NAMALWA (cell line): ENCODE results near the gene TBC1D4.

Source experiments
- DNase-seq: peaks from one replicate; pipeline ENCODE4 v3.0.0-alpha.2; 2015; ENCODE audit warnings: low spot score

Gene TBC1D4, protein sequence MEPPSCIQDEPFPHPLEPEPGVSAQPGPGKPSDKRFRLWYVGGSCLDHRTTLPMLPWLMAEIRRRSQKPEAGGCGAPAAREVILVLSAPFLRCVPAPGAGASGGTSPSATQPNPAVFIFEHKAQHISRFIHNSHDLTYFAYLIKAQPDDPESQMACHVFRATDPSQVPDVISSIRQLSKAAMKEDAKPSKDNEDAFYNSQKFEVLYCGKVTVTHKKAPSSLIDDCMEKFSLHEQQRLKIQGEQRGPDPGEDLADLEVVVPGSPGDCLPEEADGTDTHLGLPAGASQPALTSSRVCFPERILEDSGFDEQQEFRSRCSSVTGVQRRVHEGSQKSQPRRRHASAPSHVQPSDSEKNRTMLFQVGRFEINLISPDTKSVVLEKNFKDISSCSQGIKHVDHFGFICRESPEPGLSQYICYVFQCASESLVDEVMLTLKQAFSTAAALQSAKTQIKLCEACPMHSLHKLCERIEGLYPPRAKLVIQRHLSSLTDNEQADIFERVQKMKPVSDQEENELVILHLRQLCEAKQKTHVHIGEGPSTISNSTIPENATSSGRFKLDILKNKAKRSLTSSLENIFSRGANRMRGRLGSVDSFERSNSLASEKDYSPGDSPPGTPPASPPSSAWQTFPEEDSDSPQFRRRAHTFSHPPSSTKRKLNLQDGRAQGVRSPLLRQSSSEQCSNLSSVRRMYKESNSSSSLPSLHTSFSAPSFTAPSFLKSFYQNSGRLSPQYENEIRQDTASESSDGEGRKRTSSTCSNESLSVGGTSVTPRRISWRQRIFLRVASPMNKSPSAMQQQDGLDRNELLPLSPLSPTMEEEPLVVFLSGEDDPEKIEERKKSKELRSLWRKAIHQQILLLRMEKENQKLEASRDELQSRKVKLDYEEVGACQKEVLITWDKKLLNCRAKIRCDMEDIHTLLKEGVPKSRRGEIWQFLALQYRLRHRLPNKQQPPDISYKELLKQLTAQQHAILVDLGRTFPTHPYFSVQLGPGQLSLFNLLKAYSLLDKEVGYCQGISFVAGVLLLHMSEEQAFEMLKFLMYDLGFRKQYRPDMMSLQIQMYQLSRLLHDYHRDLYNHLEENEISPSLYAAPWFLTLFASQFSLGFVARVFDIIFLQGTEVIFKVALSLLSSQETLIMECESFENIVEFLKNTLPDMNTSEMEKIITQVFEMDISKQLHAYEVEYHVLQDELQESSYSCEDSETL (N-terminal part only)

DNA sequence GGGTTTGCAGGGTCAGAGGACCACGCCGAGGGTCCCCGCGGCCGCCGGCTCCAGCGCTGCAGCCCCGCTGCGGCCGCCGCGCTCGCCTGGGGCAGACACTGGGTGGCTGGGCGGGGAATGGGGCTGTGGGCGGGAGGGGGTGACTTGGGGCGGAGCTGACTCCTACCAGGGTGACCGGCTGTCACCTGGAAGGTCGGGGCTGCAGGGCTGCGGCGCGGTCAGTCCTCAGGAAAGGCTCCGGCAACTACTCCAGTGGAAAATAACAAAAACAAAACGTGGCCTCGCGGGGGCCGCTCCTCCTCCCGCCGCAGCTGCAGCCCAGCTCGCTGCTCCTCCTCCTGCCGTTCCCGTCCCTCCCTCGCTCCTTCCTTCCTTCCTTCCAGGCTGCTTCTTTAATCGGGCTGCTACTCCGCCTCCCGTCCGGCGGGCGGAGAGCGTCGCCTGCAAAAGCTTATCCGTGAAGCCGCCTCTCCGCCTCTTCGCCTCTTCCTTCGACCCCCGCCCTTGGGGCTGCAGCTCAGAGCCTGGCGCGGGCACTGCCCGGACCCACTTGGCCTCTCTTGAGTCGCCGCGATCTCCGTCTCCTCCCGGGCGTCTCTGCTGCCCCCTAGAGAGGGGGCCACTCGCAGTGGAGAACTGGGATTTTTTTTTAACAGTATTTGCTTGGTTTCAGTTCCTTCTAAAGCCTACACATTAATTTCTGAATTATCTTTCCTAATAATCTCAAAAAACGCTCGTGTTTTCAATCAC, at the start of gene TBC1D4:
TBC1D4 (minus strand) TSS at position 100 of the 750 bp plus-strand sequence. CDS start 402 bp downstream, outside the sequence.
- peak; percentile 94 for DNase-seq

DNA sequence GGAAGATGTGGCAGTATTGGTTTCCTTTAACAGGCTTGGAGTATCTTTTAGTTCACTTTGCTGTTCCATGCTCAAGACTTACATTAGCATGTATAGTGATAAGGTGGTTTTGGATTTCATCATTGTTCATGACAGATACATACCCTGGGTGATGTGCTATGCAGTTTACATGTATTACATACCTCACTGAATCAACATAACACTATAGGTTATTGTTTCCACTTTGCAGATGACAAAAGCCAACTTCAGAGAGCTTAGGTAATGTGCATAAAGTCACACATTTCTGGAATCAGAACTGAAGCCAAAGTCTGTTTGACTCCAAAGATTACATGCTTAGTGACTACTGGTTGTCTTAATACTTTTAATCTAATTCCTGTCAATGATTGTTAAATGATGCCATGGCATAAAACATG, 48.6 kb upstream of the TBC1D4 start:
- DNase-seq: no peak

DNA sequence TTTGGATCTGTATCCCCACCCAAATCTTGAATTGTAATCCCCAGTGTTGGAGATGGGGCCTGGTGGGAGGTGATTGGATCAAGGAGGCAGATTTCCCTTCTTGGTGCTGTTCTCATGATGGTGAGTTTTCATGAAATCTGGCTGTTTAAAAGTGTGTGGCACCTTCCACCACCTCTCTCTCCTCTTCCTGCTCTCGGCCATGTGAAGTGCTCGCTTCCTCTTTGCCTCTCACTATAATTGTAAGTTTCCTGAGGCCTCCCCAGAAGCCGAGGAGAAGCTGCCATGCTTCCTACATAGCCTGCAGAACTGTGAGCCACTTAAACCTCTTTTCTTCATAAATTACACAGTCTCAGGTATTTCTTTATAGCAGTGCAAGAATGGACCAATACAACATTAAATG, 40.0 kb upstream of the TBC1D4 start:
- no peak for DNase-seq

DNA sequence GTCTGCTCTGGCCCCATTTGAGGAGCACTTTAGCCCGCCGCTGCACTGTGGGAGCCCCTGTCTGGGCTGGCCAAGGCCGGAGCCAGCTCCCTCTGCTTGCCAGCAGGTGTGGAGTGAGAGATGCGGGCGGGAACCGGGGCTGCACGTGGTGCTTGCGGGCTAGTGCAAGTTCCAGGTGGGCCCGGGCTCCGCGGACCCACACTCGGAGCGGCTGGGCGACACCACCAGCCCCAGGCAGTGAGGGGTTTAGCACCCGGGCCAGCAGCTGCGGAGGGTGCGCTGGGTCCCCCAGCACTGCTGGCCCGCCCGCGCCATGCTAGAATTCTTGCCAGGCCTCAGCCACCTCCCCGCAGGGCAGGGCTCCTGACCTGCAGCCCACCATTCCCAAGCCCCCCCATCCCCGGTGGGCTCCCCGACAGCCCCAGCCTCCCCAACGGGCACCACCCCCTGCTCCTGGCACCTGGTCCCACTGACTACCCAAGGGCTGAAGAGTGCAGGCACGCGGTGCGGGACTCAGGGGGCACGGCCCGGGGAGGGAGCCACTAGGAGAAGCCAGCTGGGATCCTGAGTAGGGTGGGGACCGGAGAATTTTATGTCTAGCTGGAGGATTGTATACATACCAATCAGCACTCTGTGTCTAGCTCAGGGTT, 36.6 kb upstream of the TBC1D4 start:
- DNase-seq: no peak

DNA sequence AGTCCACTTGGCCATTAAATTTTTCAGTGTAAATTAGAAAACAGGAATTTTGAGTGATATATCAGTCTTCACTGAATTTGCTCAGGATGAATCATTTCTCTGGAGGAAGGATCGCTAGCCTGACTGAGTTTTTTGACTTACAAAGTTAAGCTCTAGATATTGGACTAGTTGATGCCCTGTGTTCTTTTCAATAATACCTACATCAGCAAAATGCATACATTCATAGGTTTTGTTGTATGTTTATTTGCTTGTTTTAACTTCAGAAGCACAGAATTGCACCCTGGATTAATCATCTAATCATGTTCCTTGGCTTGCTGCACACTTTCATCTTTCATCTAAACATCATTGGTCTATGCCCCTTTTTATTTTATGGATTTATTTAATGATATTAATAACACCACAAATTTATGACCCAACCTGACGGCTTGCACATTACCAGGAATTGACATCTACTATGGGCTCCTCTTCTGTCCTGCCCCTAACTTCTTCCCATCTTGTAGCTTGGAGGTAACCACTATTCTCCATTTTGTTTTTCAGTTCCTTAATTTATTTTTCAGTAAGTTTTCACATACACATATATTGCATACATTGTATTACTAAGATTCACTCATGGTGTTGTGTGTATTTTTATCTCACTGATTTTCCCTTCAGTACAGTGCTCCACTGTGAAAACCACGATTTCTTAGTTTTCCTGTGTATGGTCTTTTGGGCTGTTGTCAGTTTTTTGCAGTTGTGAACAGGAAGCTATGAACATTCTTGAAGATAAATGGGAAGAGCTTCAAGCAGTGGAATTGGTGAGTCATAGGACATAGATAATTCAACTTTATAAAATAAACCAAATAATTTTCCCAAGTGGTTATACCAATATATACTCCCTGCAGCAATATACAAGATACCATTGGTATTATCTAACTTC, 32.4 kb upstream of the TBC1D4 start:
- no peak for DNase-seq

DNA sequence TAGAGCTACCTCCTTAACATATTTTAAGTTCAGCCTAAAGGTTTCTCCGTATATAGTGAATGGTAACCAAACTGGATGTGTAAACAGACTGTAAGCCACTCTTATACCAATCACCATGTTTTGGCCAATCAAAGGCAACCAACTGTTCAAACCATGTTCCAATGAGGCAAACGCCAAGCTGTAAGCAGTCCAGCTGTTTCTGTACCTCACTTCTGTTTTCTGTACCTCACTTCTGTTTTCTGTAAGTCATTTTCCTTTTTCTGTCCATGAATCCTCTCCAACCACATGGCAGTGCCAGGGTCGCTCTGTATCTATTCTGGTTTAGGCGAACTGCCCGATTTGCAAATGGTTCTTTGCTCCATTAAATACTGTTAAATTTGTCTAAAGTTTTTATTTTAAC, 31.3 kb upstream of the TBC1D4 start:
- DNase-seq: no peak

DNA sequence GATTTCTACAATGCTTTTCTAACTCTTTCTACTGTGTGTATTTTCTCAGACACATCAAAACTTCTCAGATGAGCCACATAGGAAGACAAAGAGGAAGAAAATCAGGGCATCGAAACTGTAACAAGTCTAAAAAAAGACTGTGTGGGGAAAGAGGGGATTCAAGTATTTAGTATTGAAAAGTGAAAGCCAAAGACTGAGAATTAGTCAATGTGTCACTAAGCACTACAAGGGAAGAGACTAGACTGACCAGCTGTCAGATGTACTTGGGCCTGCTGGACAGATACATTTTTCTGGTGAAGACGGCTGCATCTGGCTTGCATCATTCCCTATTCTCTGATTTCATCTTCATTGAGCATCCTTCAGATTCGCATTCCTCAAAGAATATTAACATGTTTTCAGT, 30.3 kb upstream of the TBC1D4 start:
- no peak for DNase-seq

DNA sequence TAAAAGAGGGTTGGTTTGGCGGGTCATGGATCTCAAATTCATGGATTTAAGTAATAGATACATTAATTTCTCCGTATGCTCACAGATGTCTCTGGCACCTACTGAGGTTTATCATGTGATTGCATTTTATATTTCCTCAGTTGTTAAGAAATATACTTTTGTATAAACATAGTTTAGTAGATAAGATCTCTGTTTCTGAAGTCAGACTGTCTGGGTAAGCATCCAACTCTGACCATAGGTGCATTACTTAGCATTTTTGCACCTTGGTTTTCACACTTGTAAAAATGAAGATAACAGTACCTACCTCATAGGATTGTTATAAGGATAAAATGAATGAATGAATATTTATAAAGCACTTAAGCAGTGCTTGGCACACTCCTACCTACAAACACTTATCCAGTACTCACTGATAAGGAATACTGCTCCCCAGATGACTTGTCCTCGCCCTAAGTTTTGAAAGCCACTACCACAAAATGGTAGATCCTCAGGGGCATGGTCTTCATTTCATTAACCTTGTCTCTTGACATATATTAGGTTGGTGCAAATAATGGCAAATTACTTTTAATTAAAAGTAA, 29.2 kb upstream of the TBC1D4 start:
- no peak for DNase-seq

DNA sequence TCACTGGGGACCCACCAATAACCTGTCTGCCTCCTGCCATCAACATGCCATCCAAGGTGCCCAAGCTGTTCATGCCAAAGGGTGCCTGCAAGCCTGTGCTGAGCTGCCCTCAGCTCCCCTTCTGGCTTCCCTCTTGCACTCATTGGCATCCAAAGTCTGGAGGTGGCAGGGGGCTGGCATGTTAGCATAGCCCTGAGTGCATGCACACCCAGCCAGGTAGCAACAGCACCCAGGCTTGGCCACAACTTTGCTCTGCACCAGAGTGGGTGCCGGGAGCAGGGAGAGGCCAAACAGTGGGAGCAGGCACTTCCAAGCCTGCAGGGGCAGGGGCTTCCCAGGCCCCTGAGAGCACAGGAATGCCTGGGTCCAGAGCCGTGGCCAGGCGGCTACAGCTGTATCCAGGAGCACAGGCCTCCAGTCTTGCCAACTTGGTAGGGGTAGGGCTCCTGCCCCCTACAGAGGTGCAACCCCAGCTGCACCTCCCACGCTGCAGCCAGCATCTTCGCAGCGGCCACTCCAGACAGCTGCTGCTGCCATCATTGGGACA, 26.1 kb upstream of the TBC1D4 start:
- DNase-seq: no peak

DNA sequence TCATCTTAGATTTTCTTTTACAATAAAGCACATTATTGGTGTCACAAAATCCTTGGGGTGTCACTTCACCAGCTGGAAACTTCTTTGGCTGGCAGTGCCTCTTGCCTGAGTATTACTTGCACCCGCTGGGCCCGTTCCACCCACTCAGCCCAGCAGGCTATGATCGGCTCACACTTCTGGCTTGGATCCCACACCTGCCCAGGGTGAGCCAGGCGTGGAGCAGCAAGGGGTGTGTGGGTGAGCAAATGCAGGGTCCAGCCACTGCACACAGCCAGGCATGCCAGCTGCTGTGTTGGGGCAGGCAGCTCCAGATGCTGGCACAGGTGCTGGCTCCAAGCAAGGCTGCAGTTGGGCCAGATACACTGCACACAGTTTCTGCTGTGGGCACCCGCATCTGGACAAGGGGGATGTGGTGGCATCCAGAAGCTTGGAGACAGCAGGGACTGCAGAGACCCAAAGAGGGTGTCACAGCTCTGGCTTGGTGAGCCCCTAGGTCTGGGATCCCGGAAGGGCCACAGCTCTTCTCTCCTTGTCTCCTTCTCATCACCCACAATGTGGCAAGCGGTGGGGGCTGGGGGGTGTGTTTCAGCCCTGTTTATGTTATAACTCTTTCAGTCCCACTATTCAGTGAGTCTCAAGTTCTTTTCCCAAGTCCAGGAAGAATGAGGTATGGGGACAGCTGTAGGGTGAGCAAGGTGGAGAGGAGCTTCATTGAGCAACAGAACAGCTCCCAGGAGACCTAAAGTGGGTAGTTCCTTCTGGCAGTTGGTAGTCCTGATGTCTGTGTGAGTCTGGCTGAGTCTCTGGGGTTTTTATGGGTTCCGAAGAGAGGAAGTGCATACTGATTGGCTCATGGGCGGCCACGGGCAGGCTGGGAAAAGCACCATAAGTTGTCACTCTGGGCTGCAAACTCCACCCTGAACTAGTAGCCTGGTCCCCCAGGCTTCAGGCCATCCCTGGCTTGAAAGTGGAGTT, 25.3 kb upstream of the TBC1D4 start:
- DNase-seq: no peak

DNA sequence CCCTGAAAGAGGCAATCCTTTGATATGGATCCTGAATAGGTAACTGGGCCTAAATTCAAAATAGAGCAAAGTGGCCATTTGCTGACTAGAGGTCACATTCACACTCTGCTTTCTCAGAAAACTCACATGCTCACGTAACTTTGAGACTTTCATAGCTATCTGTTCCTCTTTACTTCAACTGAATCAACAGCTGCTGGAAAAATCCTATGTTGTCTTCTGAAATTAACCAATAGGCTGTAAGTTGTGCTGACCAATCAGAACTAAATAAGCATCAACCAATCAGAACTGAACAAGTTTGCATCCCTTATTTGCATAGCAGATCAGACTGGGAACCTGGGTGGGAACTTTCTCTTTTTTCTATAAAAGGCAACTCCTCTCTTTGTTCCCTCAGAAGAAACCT, 24.0 kb upstream of the TBC1D4 start:
- peak; percentile 46 for DNase-seq

DNA sequence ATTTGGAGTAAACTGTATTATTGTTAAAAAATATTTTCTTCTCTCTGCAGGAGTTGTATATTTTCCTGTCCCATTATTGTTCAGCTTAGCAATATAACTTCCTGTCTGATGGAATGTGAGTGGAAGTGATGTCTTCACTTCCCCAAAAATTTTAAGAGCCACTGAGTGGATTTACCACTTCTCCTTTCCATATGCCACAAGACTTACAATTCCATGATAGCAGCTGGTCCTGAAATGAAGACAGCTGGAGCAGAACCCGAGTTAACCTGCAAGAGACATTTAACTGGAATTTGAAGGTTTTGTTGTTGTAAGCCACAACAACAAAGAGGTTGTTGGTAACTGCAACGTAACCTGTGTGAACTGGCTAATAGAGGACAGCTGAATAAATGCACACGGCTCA, 23.4 kb upstream of the TBC1D4 start:
- no peak for DNase-seq

DNA sequence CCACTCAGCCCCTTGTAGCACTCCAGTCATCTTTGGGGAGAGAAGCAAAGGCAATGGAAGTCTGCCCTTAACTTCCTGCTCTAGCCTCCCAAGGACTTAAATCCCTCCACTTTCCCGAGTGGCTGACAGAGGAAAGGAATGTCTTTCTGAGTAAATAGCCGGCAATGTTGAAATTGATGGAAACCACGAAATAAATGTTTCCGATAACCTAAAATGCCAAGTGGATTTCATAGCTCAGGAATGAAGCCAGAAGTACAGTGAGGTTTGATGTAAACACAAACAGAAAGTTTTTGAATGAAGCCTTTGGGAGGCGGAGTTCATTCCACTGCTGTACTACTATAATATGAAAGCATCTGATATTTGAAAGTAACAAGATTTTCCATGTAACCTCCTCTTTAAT, 14.0 kb upstream of the TBC1D4 start:
- DNase-seq: no peak

DNA sequence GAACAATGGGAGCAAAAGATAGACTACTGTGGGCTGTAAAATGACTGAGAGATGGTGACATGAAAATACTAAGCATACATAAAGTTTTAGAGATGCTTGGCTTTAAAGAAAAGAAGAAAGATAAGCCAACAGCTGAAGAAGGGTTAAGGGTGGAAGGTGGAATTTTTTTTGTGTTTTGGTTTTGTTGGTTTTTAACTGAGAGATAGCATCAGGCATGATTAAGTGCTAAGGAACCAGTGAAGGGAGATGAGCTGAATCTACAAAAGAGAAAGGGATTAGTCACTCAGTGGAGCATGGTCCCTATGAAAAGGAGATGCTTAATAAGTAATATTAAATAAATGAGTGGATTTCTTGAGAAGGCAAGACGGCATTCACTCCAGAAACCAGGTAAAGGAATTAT, 12.5 kb upstream of the TBC1D4 start:
- DNase-seq: no peak

DNA sequence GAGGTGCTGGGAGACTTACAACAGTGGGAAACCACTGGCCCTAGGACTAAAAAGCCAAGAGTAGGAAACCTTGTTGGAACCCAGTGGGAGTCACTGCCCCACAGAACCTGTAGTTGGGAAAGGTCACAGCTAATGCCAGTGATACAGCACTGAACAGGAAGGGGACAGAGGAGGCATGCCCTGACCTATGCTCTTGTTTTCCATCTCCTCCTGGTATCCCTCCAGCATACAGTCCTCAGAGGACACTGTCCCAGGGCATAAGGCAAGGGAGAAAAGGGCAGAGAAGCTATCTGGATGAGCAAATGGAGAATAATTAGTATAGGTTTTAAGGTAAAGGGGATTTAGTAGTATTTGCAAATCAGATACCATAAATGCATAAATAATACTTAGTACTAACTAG, 11.2 kb upstream of the TBC1D4 start:
- no peak for DNase-seq

DNA sequence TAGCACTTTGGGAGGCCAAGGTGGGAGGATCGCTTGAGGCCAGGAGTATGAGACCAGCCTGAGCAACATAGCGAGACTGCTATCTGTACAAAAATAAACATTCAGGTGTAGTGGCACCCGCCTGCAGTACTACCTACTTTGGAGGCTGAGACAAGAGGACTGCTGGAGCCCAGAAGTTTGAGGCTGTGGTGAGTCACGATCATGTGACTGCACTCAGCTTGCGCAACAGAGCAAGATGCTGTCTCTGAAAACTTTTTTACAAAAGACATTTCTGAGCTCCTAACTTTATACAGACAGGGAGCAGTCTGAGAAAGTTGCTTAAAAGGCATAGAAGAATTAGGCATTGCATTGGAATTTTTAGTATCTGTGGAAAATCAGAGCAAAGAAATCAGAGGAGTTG, 10.4 kb upstream of the TBC1D4 start:
- DNase-seq: no peak

DNA sequence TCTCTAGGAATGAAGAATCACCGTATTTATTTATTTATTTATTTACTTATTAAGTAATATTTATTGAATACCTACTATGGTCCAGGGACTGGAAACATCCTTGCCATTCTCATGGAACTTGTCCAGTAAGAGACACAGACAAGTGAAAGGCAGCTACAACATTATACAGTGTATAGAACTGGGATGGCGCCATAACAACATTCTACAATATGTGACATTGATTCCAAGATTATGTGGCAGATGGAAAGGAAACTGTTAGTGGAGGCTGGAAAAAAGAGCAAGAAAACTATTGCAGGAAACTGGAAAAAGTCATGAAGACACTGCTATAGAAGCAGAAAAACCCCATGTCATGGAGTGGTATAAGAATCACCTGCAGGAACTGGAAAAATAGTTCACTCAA, 9.4 kb upstream of the TBC1D4 start:
- DNase-seq: no peak

DNA sequence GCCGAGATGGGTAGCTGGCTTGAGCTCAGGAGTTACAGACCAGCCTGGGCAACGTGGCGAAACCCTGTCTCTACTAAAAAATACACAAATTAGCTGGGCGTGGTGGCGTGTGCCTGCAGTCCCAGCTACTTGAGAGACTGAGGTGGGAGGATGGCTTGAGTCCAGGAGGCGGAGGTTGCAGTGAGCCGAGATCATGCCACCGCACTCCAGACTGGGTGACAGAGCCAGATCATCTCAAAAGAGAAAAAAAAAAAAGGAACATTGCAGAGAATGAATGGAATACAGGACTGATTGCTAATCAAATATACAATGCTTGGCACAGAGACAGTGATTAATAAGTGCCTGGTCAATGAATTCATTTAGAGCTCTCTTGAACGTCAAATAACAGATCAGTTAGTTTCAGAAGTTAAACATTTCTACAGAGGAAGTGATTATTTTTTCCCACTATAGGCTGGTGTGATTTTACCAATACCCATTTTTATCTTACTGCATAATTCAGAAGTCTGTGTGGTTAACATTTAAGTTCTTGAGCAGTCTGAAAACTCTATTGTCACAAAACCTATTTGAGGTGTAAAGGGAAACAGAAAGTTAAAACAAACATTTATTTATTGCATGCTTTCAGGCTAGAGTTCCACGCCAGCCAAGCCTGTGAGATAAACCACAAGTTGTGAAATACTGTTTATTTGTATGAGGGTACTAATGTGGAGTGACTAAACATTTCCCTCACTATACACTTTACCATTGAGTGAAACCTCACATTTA, 7.7 kb upstream of the TBC1D4 start:
- DNase-seq: no peak
